NCI-H187 treated with DMSO at 0.1 percent for 48 hours (cell line): Measurements from ENCODE around the gene LRP10.
"Not testable (repeated sequence)": the region's sequence is repeated elsewhere in the genome, so short reads cannot be mapped to it uniquely, and the experiment has no call there.

Experiments used
- DNase-seq: peaks from one replicate; lab custom pipeline; 2025; lab: John Stamatoyannopoulos, UW

LRP10 gene

DNA sequence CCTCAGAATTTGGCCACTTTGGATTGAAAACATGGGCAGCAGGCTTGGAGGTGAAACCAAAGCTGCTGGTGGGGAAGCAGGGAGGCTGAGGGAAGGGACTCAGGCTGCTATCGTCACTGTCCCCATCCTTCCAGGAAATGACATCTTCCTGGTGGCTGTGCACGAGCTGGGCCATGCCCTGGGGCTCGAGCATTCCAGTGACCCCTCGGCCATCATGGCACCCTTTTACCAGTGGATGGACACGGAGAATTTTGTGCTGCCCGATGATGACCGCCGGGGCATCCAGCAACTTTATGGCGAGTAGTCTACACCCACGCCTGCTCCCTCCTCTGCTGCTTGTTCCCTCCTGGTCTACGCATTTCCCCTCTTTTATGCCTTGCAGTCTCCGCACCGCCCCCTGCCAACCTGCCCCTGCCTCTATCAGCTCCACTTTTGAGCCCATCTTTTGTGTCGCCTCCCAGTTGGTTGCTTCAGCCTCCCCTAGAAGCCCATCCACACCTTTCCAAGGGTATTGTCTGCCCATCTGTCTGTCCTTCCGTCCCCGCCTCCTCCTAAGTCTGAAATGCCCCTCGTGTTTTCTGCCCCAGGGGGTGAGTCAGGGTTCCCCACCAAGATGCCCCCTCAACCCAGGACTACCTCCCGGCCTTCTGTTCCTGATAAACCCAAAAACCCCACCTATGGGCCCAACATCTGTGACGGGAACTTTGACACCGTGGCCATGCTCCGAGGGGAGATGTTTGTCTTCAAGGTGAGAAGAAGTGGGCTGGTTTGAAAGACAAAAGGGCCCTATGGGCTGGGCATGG, 28.2 kb upstream of the LRP10 start:
- DNase-seq = no peak

DNA sequence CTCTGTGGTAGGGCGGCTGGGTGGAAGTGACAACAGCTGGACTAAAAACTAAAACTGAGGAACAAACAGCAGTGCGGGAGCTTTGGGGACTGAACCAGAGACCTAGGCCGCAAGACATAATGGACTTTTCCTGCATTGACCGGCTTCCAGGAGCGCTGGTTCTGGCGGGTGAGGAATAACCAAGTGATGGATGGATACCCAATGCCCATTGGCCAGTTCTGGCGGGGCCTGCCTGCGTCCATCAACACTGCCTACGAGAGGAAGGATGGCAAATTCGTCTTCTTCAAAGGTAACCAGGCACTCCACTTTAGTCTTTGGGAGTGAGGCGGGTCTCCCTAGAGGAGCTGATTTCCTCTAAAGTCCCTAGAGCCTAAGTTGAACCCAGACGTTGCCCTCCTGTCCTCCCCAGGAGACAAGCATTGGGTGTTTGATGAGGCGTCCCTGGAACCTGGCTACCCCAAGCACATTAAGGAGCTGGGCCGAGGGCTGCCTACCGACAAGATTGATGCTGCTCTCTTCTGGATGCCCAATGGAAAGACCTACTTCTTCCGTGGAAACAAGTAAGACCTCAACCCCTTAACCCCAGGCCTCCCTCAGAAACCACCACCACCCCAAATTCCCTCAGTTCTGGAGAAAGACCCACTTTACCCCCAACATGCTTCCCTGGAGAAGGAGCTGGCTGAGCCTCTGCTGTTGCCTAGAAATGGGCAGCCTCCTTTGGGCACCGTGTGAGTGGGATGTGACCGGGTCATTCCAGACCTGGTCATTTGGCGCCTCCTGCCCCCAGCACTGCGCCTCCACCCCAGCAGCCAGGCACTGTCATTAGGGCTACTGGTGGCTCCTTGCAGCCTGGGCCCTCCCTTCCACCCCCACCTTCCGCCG, 27.1 kb upstream of the LRP10 start:
- no peak for DNase-seq

DNA sequence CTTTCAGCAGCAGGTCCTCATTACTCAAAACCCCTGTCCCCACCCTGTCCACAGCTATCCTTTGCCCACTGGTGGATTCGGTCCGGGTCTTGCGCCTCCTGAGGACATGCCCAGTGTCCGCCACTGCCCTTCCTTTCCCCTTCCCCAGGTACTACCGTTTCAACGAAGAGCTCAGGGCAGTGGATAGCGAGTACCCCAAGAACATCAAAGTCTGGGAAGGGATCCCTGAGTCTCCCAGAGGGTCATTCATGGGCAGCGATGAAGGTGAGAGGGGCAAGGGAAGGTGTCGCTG, 26.5 kb upstream of the LRP10 start:
- no peak for DNase-seq

DNA sequence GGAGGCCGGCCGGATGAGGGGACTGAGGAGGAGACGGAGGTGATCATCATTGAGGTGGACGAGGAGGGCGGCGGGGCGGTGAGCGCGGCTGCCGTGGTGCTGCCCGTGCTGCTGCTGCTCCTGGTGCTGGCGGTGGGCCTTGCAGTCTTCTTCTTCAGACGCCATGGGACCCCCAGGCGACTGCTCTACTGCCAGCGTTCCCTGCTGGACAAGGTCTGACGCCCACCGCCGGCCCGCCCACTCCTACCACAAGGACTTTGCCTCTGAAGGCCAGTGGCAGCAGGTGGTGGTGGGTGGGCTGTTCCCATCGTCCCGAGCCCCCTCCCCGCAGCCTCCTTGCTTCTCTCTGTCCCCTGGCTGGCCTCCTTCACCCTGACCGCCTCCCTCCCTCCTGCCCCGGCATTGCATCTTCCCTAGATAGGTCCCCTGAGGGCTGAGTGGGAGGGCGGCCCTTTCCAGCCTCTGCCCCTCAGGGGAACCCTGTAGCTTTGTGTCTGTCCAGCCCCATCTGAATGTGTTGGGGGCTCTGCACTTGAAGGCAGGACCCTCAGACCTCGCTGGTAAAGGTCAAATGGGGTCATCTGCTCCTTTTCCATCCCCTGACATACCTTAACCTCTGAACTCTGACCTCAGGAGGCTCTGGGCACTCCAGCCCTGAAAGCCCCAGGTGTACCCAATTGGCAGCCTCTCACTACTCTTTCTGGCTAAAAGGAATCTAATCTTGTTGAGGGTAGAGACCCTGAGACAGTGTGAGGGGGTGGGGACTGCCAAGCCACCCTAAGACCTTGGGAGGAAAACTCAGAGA, 25.5 kb upstream of the LRP10 start:
- no peak for DNase-seq

DNA sequence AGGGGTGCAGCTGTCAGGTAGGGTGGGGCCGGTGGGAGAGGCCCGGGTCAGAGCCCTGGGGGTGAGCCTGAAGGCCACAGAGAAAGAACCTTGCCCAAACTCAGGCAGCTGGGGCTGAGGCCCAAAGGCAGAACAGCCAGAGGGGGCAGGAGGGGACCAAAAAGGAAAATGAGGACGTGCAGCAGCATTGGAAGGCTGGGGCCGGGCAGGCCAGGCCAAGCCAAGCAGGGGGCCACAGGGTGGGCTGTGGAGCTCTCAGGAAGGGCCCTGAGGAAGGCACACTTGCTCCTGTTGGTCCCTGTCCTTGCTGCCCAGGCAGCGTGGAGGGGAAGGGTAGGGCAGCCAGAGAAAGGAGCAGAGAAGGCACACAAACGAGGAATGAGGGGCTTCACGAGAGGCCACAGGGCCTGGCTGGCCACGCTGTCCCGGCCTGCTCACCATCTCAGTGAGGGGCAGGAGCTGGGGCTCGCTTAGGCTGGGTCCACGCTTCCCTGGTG, 24.7 kb upstream of the LRP10 start:
- no peak for DNase-seq

DNA sequence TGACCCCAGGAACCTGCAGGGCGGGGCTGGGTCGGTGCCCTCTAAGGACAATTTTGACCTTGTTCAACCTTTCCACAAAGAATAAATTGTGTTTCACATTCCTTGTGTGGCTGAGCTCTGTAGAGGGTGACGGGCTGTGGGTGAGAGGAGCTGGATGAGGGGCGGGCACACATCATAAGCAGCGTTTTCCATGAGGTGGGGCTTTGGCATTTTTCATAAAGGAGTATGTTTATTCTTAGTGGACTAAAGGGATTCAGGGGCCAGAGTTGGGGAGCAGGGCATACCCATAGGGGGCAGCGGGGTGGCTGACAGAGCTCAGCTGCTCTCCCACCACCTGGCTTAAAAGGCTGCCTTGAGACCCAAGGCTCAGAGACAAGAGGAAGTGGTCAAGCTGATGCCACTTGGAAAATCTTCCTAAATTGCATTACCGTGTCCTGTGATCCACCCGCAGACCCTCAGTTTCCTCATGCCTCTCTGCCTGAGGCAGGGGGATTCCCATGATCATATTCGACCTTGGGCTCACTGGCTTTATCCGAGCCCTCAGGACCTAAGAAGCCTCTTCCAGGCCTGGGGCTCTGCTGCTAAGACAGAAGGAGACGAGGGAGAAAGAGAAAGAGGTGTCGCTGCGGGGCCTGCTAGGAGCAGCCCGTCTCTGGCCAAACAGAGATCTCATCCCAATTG, 23.7 kb upstream of the LRP10 start:
- no peak for DNase-seq

DNA sequence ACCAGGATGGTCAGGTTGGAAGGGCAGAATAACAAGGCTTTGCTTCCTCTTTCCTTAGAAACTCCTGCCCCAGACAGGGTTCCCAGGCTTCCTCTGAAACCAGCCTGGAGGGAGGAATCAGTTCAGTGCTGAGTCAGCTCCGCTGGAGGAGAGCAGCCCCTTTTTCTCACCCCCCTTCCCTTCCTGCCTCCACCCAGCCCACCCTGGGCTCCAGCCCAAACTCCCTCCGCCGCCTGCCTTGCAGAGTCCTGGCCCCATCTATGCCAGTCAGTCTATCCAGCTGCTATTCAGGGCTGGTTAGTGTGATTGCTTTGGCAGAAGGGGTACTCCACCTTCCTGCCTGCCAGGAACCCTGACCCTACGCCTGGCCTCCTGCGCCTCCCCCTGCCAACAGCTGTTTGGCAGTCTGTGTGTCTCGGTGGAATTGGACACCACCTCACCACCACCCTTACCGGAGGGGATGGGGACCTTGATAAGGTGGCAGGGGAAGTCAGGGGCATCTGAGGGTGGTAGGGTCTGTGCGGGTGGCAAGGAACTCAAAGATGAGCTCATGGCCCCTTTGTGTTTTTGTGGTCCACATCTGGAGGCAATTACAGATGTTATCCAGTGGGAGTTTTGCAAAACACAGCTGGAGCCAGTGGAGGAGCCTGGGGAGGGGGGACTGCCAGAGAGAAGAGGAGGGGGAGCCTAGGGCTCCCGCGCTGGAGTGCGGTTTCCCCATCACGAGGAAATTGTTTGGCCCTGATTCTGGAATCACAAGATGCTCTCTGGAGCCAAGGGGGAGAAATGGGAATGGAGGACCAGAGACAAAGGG, 23.0 kb upstream of the LRP10 start:
- DNase-seq = no peak

DNA sequence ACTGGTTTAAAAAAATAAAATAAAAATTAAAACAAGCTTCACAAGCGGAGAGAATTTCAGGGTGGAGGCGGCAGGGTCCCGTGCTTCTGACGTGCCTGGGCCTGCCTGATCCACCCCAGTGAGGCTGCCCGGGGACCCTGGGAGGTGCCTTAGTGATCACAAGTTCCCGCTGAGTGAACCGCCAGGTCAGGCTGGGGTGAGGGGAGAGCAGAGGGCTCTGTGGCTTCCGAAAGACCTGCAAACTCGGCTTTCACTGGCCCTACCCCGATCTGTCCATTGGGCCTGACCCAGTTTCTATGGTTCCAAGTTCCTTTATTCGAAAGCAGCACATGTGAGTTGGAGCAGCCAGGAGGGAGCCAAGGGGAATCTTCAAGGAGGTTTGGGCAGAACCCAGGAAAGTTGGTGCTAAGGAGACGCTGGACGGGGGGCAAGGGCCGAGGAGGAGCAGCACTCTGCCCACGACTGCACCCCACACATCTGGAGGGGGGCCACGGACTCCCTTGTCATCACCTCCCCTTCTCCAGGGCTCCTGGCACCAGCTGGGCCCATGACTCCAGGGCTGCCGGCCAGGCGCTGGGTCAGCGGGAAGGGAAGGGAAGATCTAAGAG, 22.2 kb upstream of the LRP10 start:
- DNase-seq = no peak

DNA sequence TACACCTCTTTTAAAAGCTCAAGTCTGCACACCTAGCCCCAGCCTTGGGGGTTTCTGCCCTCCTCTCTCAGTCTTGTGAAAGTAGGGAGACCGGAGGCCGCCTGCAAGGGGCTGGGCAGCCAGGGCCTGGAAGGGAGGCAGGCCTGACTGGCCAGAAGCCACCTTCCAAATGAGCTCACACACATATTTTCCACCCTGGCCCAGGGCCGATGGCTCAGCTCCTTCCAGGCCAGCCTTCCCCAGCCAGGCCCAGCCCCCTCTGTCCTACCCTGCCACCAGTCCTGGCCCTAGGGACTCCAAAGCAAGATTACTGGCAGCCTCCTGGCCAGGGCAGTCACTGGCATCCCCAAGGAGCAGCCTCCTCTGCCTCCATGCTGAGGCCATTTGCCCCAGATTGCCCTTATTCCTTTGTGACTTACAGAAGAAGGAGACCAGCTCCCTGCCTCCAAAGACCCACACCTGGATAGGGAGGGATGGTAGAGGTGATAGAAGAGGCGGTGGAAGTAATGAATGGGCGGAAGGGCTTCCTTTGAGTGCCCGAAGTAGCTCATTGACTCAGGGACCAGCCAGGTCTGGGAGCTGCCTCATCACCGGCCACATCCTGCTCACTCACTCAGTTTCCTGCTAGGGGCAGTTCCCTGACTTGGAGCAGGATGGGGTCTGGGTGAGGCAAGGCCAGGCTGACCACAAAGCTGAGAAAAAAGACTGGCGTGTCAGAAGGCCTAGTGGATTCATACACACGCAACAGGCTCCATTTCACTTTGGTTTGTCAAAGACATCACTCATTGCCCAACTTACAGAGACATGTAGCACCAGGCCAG, 20.4 kb upstream of the LRP10 start:
- no peak for DNase-seq

DNA sequence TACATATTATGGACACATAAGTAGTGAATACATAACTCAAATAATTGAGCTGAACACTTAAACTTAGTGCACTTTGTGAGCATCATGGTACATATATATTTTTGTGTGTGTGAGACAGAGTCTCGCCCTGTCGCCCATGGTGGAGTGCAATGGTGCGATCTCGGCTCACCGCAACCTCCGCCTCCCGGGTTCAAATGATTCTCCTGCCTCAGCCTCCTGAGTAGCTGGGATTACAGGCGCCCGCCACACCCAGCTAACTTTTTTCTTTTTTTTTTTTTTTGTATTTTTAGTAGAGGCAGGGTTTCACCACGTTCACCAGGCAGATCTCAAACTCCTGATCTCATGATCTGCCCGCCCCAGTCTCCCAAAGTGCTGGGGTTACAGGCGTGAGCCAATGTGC, 19.4 kb upstream of the LRP10 start:
- not testable (repeated sequence) for DNase-seq

DNA sequence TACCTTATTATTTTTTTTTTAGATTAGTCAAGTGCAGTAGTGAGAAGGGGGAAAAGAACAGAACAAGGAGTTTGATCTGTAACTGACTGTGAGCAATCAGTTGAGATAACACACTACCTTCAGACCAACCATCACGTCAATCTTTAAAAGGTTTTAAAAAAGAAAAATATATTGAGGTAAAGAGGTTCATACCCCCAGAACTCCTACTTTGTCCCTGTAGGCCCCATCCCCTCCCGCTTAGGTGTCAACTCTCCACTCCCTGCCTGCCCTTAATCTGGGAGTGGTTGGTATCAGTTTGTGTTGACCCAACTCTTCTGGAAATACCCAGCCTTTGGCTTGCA, 19.0 kb upstream of the LRP10 start:
- no peak for DNase-seq

DNA sequence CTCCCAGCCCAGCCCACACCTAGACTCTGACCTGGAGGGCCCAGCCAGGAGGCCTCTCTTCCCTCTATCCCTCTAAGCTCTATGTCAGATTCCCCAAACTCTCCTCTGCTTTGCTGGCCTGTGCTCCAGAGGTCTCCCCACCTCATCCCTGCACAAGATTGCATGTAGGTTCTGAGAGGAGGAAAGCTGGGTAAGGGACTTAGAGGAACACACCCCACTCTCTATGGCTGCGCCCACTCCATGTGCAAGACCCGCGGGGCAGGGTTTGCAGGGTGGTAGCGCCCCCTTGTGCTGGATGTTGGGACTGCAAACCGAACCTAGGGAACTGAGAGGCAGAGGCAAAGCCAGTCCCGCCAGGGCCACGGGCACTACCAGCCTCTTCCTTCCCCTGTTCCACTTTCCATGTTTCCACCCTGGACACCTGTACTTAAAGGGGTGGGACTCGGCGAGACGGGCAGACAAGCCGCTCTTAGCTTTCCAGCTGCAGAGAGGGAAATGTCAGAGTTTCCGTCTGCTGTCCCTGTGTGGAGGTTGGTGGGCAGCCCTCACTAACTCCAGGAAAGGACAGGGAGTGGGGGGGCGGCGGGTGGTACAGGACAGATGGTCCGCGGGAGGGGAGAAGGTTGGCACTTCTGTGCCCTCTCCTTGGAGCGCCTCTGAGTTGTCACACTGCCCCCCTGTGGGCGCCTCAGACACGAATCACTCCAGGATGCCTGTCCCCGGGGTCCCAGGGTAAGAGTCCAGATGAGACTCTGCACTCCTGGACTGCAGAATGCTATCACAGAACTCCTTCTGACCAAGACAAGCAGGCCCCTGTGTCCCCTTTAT, 18.4 kb upstream of the LRP10 start:
- no peak for DNase-seq

DNA sequence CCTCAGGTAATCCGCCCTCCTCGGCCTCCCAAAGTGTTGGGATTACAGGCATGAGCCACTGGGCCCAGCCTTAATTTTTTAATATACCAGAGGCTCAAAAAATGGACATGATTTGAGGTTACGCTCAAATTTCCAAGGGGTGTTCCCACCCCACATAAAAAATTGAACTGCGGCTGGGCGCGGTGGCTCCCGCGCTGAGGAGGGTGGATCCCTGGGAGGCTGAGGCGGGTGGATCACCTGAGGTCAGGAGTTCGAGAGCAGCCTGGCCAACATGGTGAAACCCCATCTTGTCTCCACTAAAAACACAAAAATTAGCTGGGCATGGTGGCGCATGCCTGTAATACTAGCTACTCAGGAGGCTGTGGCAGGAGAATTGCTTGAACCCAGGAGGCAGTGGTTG, 17.2 kb upstream of the LRP10 start:
- DNase-seq = not testable (repeated sequence)

DNA sequence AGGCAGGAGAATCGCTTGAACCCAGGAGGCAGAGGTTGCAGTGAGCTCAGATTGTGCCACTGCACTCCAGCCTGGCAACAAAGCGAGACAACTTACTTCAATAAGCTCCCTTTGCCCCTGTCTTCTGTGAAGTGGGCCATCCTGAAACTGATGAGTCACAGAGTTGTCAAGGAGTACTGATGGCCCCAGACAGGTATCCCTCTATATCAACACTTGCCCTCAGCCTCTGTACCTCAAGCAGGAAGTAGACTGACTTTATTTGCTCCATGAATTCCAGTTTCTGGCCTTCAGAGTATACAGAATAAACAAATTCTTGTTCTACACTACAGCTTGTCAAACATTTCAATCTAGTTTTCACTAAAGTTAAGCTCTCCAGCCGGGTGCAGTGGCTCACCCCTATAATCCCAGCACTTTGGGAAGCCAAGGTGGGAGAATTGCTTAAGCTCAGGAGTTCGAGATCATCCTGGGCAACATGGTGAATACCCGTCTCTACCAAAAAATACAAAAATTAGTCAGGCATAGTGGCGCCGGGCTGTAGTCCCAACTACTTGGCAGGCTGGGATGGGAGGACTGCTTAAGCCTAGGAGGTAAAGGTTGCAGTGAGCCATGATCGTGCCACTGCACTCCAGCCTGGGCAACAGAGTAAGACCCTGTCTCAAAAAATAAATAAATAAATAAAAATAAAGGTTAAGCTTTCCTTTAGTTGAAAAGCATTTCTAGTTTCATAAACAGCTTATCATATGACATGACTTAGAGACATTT, 16.4 kb upstream of the LRP10 start:
- no peak for DNase-seq

DNA sequence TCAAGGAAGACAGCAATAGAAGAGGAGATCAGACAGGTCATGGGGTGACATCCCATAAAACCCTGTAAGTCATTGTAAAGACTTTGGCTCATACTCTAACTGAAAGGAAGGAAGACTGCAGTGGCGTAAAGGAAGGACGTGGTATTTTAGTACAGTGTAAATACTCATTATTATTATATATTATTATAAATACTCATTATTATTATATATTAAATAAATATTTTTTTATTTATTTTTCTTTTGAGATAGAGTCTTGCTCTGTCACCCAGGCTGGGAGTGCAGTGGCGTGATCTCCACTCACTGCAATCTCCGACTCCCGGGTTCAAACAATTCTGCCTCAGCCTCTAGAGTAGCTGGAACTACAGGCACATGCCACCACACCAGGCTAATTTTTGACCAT, 15.1 kb upstream of the LRP10 start:
- no peak for DNase-seq

DNA sequence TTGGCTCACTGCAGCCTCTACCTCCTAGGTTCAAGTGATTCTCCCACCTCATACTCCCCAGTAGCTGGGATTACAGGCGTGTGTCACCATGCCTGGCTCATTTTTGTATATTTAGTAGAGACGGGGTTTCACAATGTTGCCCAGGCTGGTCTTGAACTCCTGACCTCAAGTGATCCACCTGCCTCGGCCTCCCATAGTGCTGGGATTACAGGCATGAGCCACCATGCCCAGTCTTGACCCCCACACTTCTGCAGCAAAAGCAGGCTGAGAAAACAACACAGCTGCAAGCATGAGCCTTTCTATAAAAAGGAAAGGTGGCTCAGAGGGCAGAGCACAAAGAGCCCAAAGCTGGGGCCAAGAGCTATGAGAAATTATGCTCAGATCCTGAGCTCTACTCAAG, 11.2 kb upstream of the LRP10 start:
- not testable (repeated sequence) for DNase-seq

DNA sequence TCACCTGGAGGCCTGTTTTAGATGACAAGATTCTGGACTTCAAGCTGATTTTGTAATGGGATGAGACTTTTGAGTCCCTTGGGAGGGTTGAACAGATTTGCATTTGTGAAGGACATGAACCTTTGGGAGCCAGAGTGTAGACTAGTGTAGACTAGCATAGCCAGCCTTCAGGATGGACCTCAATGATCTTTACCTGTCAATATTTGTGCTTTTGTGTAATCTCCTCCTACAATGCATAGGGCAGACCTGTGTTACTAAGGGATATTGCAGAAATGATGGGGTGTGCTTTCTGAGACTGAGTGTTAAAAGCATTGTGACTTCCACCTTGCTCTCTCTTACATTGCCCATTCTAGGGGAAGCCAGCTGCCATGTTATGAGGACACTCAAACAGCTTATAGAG, 9.9 kb upstream of the LRP10 start:
- DNase-seq = no peak

DNA sequence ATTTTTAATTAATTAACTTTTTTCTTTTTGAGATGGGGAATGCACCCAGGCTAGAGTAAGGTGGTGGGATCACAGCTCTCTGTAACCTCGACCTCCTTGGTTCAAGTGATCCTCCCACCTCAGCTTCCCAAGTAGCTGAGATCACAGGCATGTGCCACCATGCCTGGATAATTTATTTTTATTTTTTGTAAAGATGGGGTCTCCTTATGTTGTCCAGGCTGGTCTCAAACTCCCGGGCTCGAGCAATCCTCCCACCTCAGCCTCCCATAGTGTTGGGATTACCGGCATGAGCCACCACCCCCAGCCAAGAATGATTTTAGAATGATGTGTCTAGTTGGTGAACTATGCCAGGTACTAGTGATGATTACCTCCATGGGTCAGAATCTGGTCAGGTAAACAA, 6.6 kb upstream of the LRP10 start:
- no peak for DNase-seq
